ENCODE results near the gene LEMD2. TPM values are rescaled to one million over a fixed set of nuclear protein-coding genes. Genes with fewer than 3 reads are reported as not detected.

LEMD2 gene
- total RNA-seq, 1 experiment from 2014 or later = 62.9 TPM

DNA sequence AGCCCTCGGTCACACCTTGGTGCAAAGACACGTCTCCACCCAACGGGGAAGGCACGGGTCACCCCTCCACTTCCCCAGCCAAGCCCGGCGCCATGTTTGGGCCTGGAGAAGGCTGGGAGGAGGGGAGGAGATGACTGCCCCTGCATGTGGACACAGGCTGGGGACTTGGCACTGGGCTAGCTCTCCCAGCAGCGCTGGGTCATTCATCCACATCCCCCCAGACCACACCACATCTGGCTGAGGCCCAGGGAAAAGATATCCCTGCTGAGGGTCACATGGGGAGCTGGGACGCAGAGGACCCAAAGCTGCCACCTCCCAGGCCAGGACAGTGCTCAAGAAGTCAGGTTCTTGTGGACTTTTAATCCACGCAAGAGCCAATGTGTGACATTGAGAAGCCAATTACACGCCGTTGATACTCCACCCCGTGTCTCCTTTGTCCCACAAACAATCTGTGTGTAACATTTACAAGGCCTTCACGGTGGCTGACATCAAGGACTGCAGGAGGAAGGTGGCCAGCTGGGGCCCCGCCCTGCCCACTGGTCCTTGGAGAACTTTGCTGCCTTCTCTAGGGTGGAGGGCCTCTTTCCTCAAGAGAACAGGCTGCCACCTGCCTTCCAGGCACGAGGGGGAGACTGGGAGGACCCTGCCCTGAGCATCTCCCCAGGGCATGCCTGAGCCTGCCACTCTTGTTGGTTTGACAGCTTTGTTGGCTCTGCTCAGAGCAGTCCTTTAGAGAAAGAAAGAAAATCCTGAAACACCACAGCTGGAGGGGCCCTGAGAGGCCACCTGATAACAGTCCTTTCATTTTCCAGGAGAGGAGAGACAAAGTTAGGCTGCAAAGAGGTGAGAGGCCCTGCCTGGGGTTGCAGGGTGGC lies 36.9 kb downstream of the LEMD2 start (continued):
- TF ChIP-seq, protein P1, sequence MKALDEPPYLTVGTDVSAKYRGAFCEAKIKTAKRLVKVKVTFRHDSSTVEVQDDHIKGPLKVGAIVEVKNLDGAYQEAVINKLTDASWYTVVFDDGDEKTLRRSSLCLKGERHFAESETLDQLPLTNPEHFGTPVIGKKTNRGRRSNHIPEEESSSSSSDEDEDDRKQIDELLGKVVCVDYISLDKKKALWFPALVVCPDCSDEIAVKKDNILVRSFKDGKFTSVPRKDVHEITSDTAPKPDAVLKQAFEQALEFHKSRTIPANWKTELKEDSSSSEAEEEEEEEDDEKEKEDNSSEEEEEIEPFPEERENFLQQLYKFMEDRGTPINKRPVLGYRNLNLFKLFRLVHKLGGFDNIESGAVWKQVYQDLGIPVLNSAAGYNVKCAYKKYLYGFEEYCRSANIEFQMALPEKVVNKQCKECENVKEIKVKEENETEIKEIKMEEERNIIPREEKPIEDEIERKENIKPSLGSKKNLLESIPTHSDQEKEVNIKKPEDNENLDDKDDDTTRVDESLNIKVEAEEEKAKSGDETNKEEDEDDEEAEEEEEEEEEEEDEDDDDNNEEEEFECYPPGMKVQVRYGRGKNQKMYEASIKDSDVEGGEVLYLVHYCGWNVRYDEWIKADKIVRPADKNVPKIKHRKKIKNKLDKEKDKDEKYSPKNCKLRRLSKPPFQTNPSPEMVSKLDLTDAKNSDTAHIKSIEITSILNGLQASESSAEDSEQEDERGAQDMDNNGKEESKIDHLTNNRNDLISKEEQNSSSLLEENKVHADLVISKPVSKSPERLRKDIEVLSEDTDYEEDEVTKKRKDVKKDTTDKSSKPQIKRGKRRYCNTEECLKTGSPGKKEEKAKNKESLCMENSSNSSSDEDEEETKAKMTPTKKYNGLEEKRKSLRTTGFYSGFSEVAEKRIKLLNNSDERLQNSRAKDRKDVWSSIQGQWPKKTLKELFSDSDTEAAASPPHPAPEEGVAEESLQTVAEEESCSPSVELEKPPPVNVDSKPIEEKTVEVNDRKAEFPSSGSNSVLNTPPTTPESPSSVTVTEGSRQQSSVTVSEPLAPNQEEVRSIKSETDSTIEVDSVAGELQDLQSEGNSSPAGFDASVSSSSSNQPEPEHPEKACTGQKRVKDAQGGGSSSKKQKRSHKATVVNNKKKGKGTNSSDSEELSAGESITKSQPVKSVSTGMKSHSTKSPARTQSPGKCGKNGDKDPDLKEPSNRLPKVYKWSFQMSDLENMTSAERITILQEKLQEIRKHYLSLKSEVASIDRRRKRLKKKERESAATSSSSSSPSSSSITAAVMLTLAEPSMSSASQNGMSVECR (CRISPR knock-in tag; IDR thresholded peaks at IDR 0.05; ENCODE audit: borderline replicate concordance) = no peak
- TF ChIP-seq PRRX2 (CRISPR knock-in tag; IDR thresholded peaks at IDR 0.05) (no peak), USF2 (CRISPR knock-in tag; IDR thresholded peaks at IDR 0.05) (no peak), NFATC4 (CRISPR knock-in tag; IDR thresholded peaks at IDR 0.05) (no peak), SP1 (CRISPR knock-in tag; conservative IDR thresholded peaks at IDR 0.05) (no peak), ZSCAN18 (CRISPR knock-in tag; IDR thresholded peaks at IDR 0.05) (no peak), JAZF1 (CRISPR knock-in tag; IDR thresholded peaks at IDR 0.05) (no peak), ELF4 (CRISPR knock-in tag; IDR thresholded peaks at IDR 0.05; ENCODE audit: low read depth) (no peak), ZNF138 (CRISPR knock-in tag; conservative IDR thresholded peaks at IDR 0.05) (no peak), NFYB (CRISPR knock-in tag; conservative IDR thresholded peaks at IDR 0.05; ENCODE audit: low read depth) (no peak), RORB (CRISPR knock-in tag; IDR thresholded peaks at IDR 0.05) (no peak), AR (CRISPR knock-in tag; IDR thresholded peaks at IDR 0.05) (no peak), ATF3 (CRISPR knock-in tag; conservative IDR thresholded peaks at IDR 0.05) (no peak)

- Mint-ChIP-seq H3K4me1 (peaks cover 34% of the 10 kb centered on the region), H3K36me3 (no peaks in the 10 kb centered on the region), H3K4me3 (no peak overlapping the region), H3K27me3 (ENCODE audit: low read depth) (no peaks in the 10 kb centered on the region; the same call in 1 of the 2 replicates), H3K9me3 (no peaks in the 10 kb centered on the region), H3K27ac (no peak overlapping the region)
- ChIA-PET POLR2A (no interaction called here), CTCF (interaction anchor here (1.0 to 2.1 kb wide), 4 partner anchors 11 to 277 kb away, joined by 3 to 6 read pairs (median 4); no protein-coding TSS in a partner anchor)
- ATAC-seq = no peak
- DNase-seq (ENCODE audit: low spot score) = no peak
- no peak for TF ChIP-seq OVOL2 (CRISPR knock-in tag; IDR thresholded peaks at IDR 0.05; ENCODE audit: borderline replicate concordance)
- no peak for TF ChIP-seq EMX1 (CRISPR knock-in tag; IDR thresholded peaks at IDR 0.05)
- TF ChIP-seq ZSCAN18 (CRISPR knock-in tag; IDR thresholded peaks at IDR 0.05) = no peak
- no peak for TF ChIP-seq NFE2L1 (CRISPR knock-in tag; IDR thresholded peaks at IDR 0.05)
- TF ChIP-seq, protein P1 (CRISPR knock-in tag; IDR thresholded peaks at IDR 0.05; ENCODE audit: borderline replicate concordance) = no peak
Observed at GRCh38 chr6:33750244-33750991, 38.5 kb downstream of the LEMD2 start.

All from WTC11 (cell line).